Choroid plexus epithelial cell (primary cell): Measurements from ENCODE around the gene SIRT2.

Source experiments
- DNase-seq: peaks from one replicate; pipeline ENCODE4 v3.0.0-alpha.2; 2010; ENCODE audit warnings: low read depth
- H3K4me3 ChIP-seq: 2 replicates; pipeline ENCODE4 v1.5.1; 2011; ENCODE audit warnings: low read depth, mild to moderate bottlenecking, control low read depth, low read length, moderate library complexity
- CTCF ChIP-seq: conservative IDR thresholded peaks from 2 replicates; pipeline ENCODE4 v1.5.1; 2011; ENCODE audit warnings: low read depth, mild to moderate bottlenecking, control low read depth, inconsistent platforms, low read length, moderate library complexity

Gene SIRT2

DNA sequence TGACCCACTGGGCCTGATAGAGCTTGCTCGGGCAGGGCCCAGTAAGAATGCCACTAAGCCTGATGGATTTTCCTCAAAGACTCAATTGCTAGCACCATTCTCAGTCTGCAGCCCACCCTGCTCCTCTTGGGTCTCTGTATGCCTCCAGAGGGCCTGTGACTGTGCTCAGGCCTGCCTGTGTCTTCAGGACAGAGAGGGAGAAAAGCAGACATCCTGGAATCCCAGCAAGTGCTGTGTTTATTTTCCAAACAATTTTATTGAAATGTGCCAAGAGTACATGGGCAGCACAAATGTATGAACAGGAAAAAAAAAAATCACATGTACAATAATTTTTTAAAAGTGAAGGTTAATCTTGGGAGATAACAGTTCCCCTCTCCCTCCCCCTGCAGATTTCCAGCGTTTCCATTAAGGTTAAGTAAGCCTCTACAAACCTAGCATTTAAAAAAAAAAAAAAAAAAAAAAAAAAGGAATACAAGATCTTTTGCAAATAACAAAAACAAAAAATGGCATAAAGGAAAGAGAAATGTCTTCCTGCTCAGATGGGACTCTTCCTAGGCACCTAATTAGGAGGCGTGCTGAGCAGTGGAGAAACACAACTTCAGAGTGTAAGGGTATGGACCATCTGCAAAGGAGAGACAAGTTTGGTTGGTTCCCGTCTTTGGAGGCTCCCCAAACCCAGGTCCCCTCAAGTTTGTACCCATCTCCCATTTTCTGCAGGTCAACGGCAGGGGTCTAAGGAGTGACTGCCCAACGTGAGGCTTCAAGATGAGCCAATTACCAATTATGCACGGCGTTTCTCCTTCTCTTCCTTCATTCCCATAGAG, 63.0 kb downstream of the SIRT2 start:
- DNase-seq = no peak
- TF ChIP-seq CTCF = no peak
- H3K4me3 ChIP-seq = no peak overlapping the region

DNA sequence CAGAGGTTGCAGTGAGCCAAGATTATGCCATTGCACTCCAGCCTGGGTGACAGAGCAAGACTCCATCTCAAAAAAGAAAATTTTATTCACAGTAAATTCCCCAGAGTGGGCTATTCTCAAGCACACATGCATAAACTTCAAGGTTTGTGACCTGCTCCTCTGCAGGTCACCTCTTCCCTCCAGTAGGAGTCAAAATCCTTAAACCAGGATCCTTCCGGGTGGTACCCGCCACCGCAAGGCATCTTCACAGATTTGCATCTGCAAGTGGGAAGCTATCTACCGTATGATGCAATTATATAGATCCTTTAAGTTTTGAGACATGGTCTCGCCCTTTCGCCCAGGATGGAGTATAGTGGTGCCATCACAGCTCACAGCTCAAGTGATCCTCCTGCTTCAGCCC, 64.8 kb downstream of the SIRT2 start:
- DNase-seq = no peak
- TF ChIP-seq CTCF = no peak
- no peak overlapping the region for H3K4me3 ChIP-seq

DNA sequence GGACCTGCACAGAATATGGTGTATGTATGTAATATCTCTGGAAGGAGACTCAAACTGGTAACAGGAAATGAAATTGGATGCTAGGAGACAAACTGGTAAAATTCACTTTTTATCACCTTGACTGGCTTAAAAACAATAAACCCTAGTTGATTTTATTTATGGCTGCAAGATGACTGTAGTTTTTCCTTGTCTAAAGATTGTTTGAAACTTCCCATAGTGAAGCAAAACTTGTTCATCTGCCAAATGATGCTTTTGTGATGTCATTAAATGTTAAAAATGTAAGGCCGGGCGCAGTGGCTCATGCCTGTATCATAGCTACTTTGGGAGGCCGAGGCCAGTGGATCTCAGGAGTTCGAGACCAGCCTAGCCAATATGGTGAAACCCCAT, 65.3 kb downstream of the SIRT2 start:
- TF ChIP-seq CTCF = no peak
- no peak for DNase-seq

GRCh38 chr19:38833092-38833425, 66.4 kb downstream of the SIRT2 start:
- TF ChIP-seq CTCF = no peak
- no peak for DNase-seq
- no peak overlapping the region for H3K4me3 ChIP-seq

More for the DNA sequence above, 65.3 kb downstream of the SIRT2 start:
- H3K4me3 ChIP-seq = no peak overlapping the region

- DNase-seq = peak; percentile 99
- H3K4me3 ChIP-seq = peak overlapping the region; percentile 76
- TF ChIP-seq CTCF = no peak
These were observed 68.2 kb downstream of the SIRT2 start for GRCh38 chr19:38831142-38831605.

DNA sequence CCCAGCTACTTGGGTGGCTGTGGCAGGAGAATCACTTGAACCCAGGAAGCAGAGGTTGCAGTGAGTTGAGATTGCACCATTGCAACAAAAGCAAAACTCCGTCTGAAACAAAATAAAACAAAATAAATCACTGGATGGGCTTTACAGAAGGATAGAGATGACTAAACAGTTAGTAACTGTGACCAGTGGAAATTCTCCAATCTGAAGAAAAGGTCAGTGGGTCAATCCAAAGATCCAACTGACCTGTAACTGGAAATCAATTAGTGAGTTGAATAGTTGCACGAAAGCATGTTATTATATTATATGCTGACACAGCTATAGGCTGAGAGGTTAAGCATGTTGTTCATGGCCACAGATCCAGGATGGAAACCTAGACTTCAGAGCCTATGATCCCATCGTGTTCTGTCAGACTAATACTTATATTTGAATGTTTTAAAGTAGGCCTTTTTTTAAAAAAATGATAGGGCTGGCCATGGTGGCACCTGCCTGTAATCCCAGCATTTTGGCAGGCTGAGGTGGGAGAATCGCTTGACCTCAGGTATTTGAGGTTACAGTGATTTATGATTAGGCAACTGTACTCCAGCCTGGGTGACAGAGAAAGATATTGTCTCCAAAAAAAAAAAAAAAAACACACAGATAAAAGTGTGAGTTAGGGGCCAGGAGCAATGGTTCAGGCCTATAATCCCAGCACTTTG, 69.2 kb downstream of the SIRT2 start:
- DNase-seq = peak; percentile 47
- H3K4me3 ChIP-seq = no peak overlapping the region
- no peak for TF ChIP-seq CTCF
